Stimulated activated CD4-positive, alpha-beta T cell treated with anti-CD3 and anti-CD28 coated beads, TNF-alpha, amount 100 ng/mL, for 1 hour (primary cell): ENCODE measurements around the gene ZDHHC14.
"Not testable (repeated sequence)": the region's sequence is repeated elsewhere in the genome, so short reads cannot be mapped to it uniquely, and the experiment has no call there.

Experiments used
- DNase-seq, 3 donors: peaks; one replicate each; pipeline ENCODE4 v3.0.0-alpha.2; 2020; ENCODE audit warnings: low read depth in 3 of 3, low spot score in 1 of 3

Gene ZDHHC14

DNA sequence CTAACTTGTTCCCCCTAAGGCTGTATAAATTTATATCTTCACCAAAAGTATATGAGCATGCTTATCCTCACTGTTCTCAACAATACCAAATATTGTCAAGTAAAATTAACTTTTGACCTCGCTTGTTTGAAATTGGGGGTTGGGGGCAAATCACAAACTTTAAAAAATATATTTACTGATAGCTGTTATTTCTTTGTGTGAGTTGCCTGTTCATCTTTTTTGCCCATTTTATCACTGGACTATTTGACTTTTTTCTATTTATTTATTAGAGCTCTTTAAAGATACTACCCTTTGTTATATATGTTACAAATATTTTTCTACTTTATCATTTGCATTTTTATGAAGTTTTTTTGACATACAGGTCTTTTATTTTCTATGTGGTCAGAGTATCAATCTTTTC lies 187.7 kb downstream of the ZDHHC14 start:
- no peak for DNase-seq

DNA sequence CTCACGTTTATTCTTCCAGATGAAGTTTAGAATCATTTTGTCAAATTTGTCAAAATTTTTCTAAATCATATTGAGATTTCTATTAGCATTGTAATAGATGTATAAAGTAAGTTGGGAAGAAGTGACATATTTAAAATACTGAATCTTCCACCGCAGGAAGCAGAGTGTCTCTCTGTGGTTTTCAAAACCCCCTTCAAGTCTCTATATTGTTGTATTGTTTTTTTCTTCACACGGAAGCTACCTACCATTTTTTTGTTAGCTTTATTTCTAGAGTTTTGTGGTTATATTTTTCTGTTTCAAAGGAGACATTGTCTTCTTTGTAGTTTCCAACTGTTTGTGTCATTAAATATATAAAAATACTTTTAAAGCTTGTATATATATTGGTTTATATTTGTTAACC lies 188.6 kb downstream of the ZDHHC14 start:
- no peak for DNase-seq

DNA sequence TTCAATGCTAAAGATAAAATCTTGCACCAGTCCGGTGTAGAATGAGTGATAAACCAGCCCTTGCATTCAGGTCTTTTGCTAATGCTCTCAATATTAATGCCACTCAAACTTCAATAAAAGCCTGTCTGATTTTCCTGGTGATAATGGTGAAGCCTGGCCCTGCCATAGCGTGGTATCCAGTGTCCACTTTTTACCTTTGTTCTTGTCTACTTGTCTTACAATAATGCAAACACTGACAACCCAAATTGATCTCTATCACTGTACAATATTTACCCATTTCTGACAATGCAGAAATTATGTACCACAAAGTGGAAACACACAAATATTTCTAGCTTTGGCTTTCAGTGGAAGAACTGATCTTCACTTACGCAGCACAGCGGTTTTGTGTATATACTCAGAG lies 189.1 kb downstream of the ZDHHC14 start:
- DNase-seq: no peak

DNA sequence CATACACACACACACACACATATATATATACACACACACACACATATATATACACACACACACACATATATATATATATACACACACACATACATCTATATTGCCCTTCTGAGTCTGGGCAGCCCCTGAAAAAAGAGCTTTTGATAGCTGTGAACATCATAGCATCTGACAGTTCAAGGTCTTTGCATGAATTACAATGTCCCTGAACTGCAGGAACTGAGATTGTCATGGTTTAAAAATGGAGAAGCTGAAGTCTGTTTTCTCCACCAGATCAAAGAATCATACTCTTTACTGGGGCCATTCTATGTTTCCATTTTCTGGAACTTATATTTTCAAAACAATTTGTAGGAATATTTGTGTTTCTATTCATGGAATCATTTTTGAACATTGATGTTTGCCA lies 189.8 kb downstream of the ZDHHC14 start:
- no peak for DNase-seq

DNA sequence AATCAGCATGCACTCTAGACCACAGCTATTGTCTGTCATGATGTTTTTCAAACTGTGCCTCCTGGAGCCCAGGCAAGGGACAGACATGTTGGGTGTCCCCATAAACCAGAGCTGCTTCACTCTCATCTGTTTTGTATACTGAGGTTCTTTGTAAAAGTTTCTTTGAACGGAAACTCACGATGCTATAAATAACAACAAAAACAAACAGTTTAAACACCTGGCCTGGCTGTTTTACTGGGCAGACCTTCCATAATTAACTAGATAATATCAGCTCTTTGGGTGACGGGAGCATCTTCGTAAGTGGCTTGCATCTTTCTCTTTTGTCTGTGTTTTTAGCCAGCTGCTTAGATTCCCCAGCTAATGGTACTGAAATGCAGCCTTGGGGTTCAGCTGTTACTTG lies 190.3 kb downstream of the ZDHHC14 start:
- DNase-seq: no peak

DNA sequence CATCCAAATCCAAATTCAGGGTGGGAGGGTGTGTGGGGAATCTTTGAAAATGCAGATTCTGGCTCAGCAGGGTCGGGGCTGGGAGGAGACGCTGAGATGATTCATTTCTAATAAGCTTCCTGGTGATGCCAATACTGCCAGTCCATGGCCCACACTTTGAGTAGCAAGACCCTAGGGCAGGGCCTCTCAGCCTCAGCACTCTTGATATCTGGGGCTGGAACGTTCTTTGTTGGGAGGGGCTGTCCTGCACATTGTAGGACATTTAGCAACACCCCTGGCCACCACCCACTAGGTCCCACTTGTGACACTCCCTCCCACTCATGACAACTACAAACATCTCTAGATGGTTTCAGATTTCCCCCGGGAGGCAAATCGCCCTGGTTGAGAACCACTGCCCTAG lies 191.0 kb downstream of the ZDHHC14 start:
- no peak for DNase-seq

DNA sequence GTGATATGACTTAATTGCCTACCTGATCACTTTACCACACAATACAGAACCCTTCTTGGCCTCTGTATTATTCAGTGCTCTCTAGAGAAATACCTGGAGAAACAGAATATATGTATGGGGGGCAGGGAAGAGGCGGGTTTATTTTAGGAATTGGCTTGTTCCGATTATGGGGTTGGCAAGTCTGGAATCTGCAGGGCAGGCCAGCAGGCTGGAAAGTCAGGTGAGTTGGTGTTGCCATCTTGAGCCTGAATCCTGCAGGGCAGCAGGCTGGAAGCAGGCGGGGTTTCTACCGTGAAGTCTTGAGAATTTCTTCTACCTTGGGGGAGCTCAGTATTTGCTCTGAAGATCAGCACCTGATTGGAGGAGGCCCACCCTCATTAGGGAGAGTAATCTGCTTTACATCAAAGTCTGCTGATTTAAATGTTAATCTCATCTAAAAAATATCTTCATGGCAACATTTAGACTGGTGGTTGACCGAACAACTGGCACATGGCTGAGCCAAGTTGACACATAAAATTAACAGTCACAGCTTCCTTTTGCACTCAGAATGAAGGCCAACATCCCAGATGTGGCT lies 193.9 kb downstream of the ZDHHC14 start:
- no peak for DNase-seq

DNA sequence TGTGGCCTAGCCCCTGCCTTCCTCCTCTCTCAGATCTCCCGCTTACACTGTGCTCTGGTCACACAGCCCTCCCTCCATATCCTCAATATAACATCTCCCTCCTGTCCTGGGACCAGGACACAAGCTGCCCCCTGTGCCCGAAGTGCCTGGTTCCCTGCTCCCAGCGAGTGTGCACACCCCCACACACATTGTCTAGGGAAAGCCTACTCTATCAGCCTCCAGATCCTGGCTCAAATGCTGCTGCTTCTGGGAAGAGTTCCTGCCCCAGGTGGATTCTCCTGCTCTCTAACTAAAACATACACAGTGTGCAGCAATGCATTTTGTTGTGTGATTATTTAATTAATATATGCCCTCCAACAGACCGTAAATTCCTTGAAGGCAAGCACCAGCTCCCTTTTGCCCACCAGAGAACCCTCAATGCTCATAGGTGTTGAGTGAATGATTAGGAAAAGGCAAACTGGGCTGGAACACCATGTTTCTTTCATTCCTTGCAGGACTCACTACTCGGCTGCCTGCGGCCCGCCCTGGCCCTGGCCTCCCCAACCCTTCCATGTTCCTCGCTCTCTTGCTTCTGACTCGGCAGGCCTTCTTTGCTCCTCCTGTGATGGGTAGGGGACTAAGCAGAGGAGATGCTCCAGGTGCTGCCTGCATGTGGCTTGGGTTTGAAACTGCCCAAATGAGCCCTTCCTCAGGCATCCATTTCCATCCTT lies 194.6 kb downstream of the ZDHHC14 start:
- no peak for DNase-seq

DNA sequence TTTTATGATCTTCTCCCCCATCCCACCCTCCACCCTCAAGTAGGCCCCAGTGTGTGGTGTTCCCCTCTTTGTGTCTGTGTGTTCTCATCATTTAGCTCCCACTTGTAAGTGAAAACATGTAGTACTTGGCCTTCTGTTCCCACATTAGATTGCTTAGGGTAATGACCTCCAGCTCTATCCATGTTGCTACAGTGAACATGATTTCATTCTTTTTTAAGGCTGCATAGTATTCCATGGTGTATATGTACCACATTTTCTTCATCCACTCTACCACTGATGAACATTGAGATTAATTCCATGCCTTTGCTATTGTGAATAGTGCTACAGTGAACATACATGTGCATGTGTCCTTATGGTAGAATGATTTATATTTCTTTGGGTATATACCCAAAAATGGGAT lies 196.0 kb downstream of the ZDHHC14 start:
- not testable (repeated sequence) for DNase-seq

DNA sequence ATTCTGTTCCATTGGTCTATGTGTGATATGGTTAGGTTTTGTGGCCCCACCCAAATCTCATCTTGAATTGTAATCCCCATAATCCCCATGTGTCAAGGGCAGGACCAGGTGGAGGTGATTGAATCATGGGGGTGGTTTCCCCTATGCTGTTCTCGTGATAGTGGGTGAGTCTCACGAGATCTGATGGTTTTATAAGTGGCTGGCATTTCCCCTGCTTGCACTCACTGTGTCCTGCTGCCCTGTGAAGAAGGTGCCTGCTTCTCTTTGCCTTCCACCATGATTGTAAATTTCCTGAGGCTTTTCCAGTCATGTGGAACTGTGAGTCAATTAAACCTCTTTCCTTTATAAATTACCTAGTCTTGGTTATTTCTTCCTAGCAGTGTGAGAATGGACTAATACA lies 197.5 kb downstream of the ZDHHC14 start:
- not testable (repeated sequence) for DNase-seq

DNA sequence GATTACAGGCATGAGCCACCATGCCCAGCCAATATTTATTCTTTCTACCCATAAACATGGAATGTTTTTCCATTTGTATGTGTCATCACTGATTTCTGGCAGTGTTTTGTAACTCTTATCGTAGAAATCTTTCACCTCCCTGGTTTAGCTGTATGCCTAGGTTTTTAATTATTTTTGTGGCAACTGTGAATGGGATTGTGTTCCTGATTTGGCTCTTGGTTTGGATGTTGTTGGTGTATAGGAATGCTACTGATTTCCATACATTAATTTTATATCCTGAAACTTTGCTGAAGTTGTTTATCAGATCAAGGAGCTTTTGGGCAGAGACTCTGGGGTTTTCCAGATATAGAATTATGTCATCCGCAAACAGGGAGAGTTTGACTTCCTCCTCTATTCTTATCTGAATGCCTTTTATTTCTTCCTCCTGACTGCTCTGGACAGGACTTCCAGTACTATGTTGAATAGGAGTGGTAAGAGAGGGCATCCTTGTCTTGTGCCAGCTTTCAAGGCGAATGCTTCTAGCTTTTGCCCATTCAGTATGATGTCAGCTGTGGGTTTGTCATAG lies 198.6 kb downstream of the ZDHHC14 start:
- DNase-seq: no peak

DNA sequence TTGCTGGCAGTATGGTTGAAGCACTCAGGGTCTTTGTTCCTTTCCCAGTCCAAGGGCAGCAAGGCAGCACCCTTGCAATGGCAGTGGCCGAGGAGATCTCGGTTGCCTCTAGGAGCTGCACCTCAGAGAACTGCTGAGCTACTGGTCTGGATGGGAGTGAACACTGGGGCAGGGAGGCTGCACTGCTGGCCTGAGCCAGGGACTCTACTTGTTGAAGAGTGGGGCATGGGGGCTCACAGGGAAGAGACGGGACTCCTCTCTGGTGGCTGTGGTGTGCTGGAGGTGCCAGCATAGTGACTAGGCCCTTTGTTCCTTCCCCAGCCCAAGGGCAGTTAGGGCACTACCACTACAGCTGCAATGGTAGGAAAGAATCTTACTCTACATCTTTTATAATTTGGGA lies 203.0 kb downstream of the ZDHHC14 start:
- no peak for DNase-seq

DNA sequence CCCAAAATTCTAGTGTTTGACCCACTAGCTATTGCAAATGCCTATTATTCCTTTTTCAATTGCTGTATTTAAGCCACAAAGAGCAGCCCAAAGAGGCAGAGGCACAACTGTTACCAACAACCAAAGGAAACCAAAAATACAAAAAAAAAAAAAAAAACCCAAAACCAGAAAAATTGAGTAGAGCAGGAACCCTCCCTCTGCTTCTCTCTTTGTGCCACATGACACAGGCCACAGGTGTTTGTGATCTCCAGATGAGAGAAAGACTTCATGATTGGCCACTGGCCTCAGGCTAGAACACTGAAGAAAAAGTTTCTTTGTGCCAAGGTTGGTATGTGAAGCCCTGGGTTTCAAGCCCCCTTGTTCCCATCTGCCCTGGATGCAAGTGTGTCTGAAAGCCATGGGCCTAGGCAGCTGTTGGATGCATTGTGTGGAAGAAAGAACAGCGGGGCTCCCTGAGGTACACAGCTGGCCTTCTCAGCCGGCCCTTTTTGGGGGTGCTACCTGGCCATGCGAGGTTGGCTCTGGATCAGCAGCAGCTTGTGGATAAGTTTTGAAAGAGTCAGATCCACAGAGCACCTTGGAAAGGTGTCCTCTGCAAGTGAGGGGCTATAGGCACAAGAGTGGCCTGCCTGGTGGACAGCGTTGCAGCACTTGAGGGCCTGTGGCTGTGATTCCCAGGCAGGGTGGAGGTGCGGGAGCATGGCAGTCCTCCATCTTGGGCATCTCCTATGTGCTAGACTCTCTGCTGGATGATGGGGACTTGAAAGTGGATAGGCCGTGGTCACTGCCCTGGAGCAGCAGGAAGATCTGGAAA lies 204.5 kb downstream of the ZDHHC14 start:
- no peak for DNase-seq

DNA sequence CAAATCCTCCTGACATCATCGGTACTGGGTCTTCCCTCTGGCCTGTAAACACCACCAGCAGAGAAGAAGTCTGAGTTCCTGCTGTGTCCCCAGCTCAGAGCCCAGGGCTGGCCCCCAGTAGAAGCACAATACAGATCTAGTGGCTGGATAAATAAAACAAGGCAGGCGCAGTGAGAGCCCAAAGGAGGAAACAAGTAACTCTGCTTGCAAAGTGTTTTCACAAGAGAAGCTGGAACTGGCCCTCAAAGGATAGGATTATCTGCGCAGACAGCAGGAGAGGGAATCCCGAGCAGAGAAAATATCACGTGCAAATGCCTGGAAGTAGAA lies 205.1 kb downstream of the ZDHHC14 start:
- DNase-seq: no peak

DNA sequence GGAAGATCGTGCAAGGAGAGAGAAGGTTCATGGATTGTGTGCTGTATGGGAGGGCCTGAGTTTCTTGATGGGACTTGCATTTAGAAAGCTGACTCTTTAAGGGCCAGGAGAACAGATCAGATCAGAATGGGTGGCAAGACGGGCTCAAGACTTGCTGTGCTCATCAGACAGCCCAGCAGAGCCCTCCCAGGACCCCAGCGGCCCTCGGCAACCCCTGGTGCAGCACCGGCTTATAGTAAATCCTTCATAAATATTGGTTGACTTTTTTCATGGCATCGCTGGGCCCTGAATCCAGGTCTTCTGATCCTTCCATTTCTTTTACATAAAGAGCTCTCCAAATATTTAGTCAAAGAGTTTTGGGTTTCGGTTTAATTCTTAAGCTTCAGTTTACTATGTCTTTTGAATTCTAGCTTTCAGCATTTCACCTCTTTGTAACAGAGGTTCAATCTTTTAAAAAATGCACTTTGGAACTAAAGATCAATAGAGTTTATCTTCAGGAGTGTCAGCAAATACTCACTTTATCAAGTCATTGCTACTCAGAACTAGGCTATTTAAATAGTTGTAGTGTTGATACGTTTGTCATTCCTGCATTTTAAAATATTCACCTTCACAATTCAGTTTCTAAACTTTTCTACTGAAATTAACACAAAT lies 205.6 kb downstream of the ZDHHC14 start:
- DNase-seq: no peak

DNA sequence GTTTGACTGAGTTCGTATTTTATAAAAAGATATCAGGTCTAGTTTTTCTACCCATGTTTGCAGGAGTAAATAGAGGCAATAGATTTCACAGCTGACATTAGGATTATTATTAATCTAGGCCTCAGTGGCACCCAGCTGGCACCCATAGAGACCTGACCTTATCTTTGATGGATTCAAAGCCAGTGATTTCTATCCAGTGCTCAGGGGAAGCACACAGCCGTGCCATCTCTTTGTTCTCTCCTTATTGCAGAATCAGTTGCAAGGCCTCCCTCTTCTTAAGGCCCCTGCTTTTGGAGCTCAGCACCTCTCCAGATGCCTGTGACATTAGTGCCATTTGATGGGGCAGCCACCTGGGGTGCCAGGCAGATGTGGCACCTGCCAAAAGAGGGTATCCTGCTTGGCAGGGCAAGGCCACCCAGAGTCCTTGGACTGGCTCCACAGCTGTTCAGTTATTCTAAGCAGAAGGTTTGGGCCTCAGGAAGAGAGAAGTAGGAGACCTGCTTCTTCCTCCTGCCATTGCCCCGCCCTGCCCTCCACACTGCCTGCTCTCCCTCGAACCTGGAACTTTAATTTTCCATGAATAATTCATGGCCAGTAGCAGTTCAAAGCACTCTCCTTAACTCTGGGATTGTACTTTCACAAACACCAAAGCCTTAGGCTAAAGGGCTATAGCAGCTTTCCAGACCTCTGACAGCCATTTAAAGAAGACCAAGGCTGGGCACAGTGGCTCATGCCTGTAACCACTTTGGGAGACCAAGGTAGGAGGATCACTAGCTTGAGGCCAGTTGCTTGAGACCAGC lies 206.3 kb downstream of the ZDHHC14 start:
- no peak for DNase-seq

DNA sequence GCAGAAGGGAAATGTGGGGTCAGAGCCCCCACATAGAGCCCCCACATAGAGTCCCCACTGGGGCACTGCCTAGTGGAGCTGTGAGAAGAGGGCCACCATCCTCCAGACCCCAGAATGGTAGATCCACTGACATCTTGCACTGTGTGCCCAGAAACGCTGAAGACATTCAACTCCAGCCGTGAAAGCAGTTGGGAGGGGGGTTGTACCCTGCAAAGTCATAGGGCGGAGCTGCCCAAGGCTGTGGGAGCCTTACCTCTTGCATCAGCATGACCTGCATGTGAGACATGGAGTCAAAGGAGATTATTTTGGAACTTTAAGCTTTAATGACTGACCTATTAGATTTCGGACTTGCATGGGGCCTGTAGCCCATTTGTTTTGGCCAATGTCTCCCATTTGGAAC lies 209.7 kb downstream of the ZDHHC14 start:
- DNase-seq: not testable (repeated sequence)

DNA sequence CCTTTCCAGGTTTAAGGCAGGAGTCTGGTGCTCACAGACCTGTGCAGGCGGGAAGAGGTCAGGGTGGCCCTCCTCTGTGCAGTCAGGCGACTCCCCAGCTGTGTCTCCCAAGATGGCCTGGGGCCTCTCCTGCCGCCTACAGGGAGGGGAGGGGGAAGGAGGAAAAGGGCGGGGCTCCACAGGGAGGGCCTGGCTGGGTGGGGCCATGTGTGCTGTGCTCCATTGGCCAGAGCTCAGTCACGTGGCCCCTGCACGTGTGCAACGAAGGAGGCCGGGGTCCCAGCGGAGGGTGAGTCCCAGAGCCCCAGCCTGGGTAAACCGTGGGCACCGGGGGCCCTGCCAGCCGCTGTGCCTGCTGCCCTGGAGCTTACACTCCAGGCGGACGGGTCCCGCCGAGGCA lies 211.6 kb downstream of the ZDHHC14 start:
- no peak for DNase-seq

DNA sequence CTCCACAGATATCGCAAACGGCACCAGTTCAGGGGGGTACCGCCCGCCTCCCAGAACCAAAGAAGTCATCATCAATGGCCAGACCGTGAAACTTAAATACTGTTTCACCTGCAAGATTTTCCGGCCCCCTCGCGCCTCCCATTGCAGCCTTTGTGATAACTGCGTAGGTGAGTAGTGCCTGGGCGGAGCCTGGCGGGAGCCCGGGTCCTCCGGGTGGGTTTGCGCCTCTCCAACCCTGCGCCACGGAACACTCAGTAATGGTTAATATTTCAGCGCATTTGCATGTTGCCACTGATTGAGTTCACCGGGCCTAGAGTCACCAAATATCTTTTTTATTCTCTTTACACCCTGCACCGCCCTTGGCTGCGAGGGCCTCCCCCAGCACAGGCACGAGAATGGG lies 212.0 kb downstream of the ZDHHC14 start:
- no peak for DNase-seq

DNA sequence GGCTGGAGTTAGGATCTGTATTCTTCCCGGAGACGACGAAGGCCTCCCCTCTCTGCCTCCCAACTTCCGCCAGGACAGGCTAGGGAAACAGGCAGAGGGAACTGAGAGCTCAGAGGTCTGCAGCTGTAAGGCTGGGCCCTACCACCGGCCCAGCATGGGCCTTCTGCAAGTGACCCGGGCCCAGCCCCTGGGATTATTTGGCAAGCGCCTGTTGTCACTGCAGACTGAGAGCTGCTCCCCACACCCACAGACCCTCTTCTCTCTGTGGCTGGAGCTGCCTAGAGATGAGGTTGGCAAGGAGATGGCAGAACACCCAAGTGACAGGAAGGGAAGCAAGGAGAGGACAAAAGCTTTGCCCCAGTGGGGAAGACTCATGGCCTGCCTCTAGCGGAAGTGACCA lies 212.6 kb downstream of the ZDHHC14 start:
- no peak for DNase-seq

DNA sequence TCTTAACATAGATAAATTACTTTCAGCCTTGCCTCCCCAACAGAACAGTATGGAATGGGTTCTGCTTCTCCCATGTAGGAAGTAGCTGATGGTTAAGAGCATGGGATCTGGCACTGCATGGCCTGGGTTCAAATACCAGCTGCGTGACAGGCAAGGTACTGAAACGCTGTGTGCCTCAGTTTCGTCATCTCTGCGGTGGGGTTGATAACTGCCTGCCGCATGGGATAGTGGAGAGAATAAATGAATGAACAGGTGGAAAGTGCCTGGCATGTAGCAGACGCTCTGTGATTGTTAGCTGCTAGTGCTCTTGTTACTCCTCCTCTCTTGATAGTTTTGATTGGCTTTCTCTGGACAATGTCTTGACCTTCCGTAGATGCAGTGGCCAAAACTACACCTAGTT lies 213.3 kb downstream of the ZDHHC14 start:
- DNase-seq: no peak
